ENCODE data around the gene RHBDD1.

RHBDD1 gene

GRCh38 chr2:226796012-226796839 lies 39.6 kb upstream of the RHBDD1 start:
- peaks cover 28% of the 10 kb centered on the region for H3K79me1 ChIP-seq (ENCODE audit: low read length)
- H3K23ac ChIP-seq (ENCODE audit: low read length): no peak overlapping the region
- peak overlapping the region; percentile 4 for H3K18ac ChIP-seq (ENCODE audit: low read length)
- no peak overlapping the region for H2AFZ ChIP-seq (ENCODE audit: insufficient read depth, low read length, poor library complexity)
- peaks cover 42% of the 10 kb centered on the region for H3K79me2 ChIP-seq (ENCODE audit: control insufficient read depth, insufficient read depth, low read length, poor library complexity)
- no peak overlapping the region for H4K91ac ChIP-seq (ENCODE audit: low read depth, low read length)
- no peak overlapping the region for H2BK12ac ChIP-seq (ENCODE audit: low read length)
- H2BK120ac ChIP-seq (ENCODE audit: insufficient read depth, low read length, poor library complexity): no peak overlapping the region
- H3K4me3 ChIP-seq (ENCODE audit: low read depth, low read length): no peak overlapping the region
- peaks cover 29% of the 10 kb centered on the region in 2 experiments for H3K36me3 ChIP-seq (ENCODE audit: control insufficient read depth in 1 of 2, insufficient read depth in 2 of 2, low read length in 2 of 2)
- peak overlapping the region; percentile 39 for H3K4me2 ChIP-seq (ENCODE audit: low read length)
- no CpG with 5 or more reads among the region's 25 CpGs for WGBS (ENCODE audit: extremely low coverage, insufficient coverage, insufficient read length)
- H3K27ac ChIP-seq (ENCODE audit: low read depth, low read length): no peak overlapping the region
- no peak overlapping the region for H2AK5ac ChIP-seq (ENCODE audit: low read length)
- H3K4ac ChIP-seq (ENCODE audit: low read depth, low read length): peak overlapping the region; percentile 54
- H3K9ac ChIP-seq (ENCODE audit: low read length): no peak overlapping the region
- no peak overlapping the region for H3K14ac ChIP-seq (ENCODE audit: low read length)
- peaks cover 4% of the 10 kb centered on the region for H3K9me3 ChIP-seq (ENCODE audit: insufficient read depth, low read depth, low read length)
- no peaks in the 10 kb centered on the region for H3K27me3 ChIP-seq (ENCODE audit: insufficient read depth, low read length)
- H3K4me1 ChIP-seq (ENCODE audit: control insufficient read depth in 1 of 2, insufficient read depth in 2 of 2, low read length in 2 of 2): peaks cover 40 to 42% of the 10 kb centered on the region in 2 experiments
- no peak overlapping the region for H4K8ac ChIP-seq (ENCODE audit: low read depth, low read length)
- H2BK5ac ChIP-seq (ENCODE audit: low read depth, low read length, poor library complexity): no peak overlapping the region
- no peak overlapping the region for H4K12ac ChIP-seq (ENCODE audit: low read depth, low read length)
- DNase-seq: no peak

GRCh38 chr2:226796840-226797288 lies 39.0 kb upstream of the RHBDD1 start:
- no CpG with 5 or more reads among the region's 17 CpGs for WGBS (ENCODE audit: extremely low coverage, insufficient coverage, insufficient read length)
- Histone ChIP-seq H3K9ac (ENCODE audit: low read length) (no peak overlapping the region), H2AFZ (ENCODE audit: insufficient read depth, low read length, poor library complexity) (no peak overlapping the region), H2BK120ac (ENCODE audit: insufficient read depth, low read length, poor library complexity) (no peak overlapping the region), H2BK12ac (ENCODE audit: low read length) (no peak overlapping the region), H2AK5ac (ENCODE audit: low read length) (no peak overlapping the region), H2BK5ac (ENCODE audit: low read depth, low read length, poor library complexity) (no peak overlapping the region), H3K79me1 (ENCODE audit: low read length) (peaks cover 24% of the 10 kb centered on the region), H3K18ac (ENCODE audit: low read length) (peak overlapping the region; percentile 4), H4K91ac (ENCODE audit: low read depth, low read length) (no peak overlapping the region), H3K4ac (ENCODE audit: low read depth, low read length) (peak overlapping the region; percentile 54), H3K14ac (ENCODE audit: low read length) (no peak overlapping the region), H4K8ac (ENCODE audit: low read depth, low read length) (no peak overlapping the region), H3K27me3 (ENCODE audit: insufficient read depth, low read length) (no peaks in the 10 kb centered on the region), H3K9me3 (ENCODE audit: insufficient read depth, low read depth, low read length) (peaks cover 4% of the 10 kb centered on the region), H3K4me3 (ENCODE audit: low read depth, low read length) (no peak overlapping the region), H3K79me2 (ENCODE audit: control insufficient read depth, insufficient read depth, low read length, poor library complexity) (peaks cover 40% of the 10 kb centered on the region), H3K27ac (ENCODE audit: low read depth, low read length) (no peak overlapping the region), H3K23ac (ENCODE audit: low read length) (no peak overlapping the region), H4K12ac (ENCODE audit: low read depth, low read length) (no peak overlapping the region), H3K4me1 (ENCODE audit: control insufficient read depth in 1 of 2, insufficient read depth in 2 of 2, low read length in 2 of 2) (peaks cover 40 to 44% of the 10 kb centered on the region in 2 experiments), H3K36me3 (ENCODE audit: control insufficient read depth in 1 of 2, insufficient read depth in 2 of 2, low read length in 2 of 2) (peaks cover 29% of the 10 kb centered on the region in 2 experiments), H3K4me2 (ENCODE audit: low read length) (peak overlapping the region; percentile 88)
- DNase-seq: no peak

GRCh38 chr2:226797289-226797988 lies 38.4 kb upstream of the RHBDD1 start:
- Histone ChIP-seq H3K9ac (ENCODE audit: low read length) (no peak overlapping the region), H3K4ac (ENCODE audit: low read depth, low read length) (peak overlapping the region; percentile 54), H3K4me2 (ENCODE audit: low read length) (peak overlapping the region; percentile 88), H3K36me3 (ENCODE audit: control insufficient read depth in 1 of 2, insufficient read depth in 2 of 2, low read length in 2 of 2) (peaks cover 29% of the 10 kb centered on the region in 2 experiments), H2BK120ac (ENCODE audit: insufficient read depth, low read length, poor library complexity) (no peak overlapping the region), H3K79me2 (ENCODE audit: control insufficient read depth, insufficient read depth, low read length, poor library complexity) (peaks cover 40% of the 10 kb centered on the region), H4K8ac (ENCODE audit: low read depth, low read length) (no peak overlapping the region), H3K9me3 (ENCODE audit: insufficient read depth, low read depth, low read length) (peaks cover 4% of the 10 kb centered on the region), H3K4me1 (ENCODE audit: control insufficient read depth in 1 of 2, insufficient read depth in 2 of 2, low read length in 2 of 2) (peaks cover 40 to 44% of the 10 kb centered on the region in 2 experiments), H3K27me3 (ENCODE audit: insufficient read depth, low read length) (no peaks in the 10 kb centered on the region), H2BK12ac (ENCODE audit: low read length) (no peak overlapping the region), H4K12ac (ENCODE audit: low read depth, low read length) (no peak overlapping the region), H2AFZ (ENCODE audit: insufficient read depth, low read length, poor library complexity) (no peak overlapping the region), H4K91ac (ENCODE audit: low read depth, low read length) (no peak overlapping the region), H3K79me1 (ENCODE audit: low read length) (peaks cover 22% of the 10 kb centered on the region), H3K27ac (ENCODE audit: low read depth, low read length) (no peak overlapping the region), H3K4me3 (ENCODE audit: low read depth, low read length) (peak overlapping the region; percentile 94), H2AK5ac (ENCODE audit: low read length) (peak overlapping the region; percentile 8), H2BK5ac (ENCODE audit: low read depth, low read length, poor library complexity) (no peak overlapping the region), H3K23ac (ENCODE audit: low read length) (no peak overlapping the region), H3K14ac (ENCODE audit: low read length) (no peak overlapping the region), H3K18ac (ENCODE audit: low read length) (peak overlapping the region; percentile 25)
- DNase-seq: no peak
- no CpG with 5 or more reads among the region's 50 CpGs for WGBS (ENCODE audit: extremely low coverage, insufficient coverage, insufficient read length)

GRCh38 chr2:226797989-226798421 lies 37.8 kb upstream of the RHBDD1 start:
- Histone ChIP-seq H2AFZ (ENCODE audit: insufficient read depth, low read length, poor library complexity) (peak overlapping the region; percentile 53), H3K4me2 (ENCODE audit: low read length) (peak overlapping the region; percentile 88), H3K23ac (ENCODE audit: low read length) (no peak overlapping the region), H4K12ac (ENCODE audit: low read depth, low read length) (no peak overlapping the region), H3K36me3 (ENCODE audit: control insufficient read depth in 1 of 2, insufficient read depth in 2 of 2, low read length in 2 of 2) (peaks cover 29% of the 10 kb centered on the region in 2 experiments), H4K8ac (ENCODE audit: low read depth, low read length) (no peak overlapping the region), H3K4me1 (ENCODE audit: control insufficient read depth in 1 of 2, insufficient read depth in 2 of 2, low read length in 2 of 2) (peaks cover 36 to 41% of the 10 kb centered on the region in 2 experiments), H2BK12ac (ENCODE audit: low read length) (no peak overlapping the region), H2BK120ac (ENCODE audit: insufficient read depth, low read length, poor library complexity) (no peak overlapping the region), H2BK5ac (ENCODE audit: low read depth, low read length, poor library complexity) (peak overlapping the region; percentile 52), H3K9me3 (ENCODE audit: insufficient read depth, low read depth, low read length) (peaks cover 4% of the 10 kb centered on the region), H3K79me1 (ENCODE audit: low read length) (peaks cover 20% of the 10 kb centered on the region), H3K79me2 (ENCODE audit: control insufficient read depth, insufficient read depth, low read length, poor library complexity) (peaks cover 40% of the 10 kb centered on the region), H3K27ac (ENCODE audit: low read depth, low read length) (peak overlapping the region; percentile 86), H3K27me3 (ENCODE audit: insufficient read depth, low read length) (no peaks in the 10 kb centered on the region), H3K4me3 (ENCODE audit: low read depth, low read length) (peak overlapping the region; percentile 94), H3K14ac (ENCODE audit: low read length) (peak overlapping the region; percentile 57), H2AK5ac (ENCODE audit: low read length) (peak overlapping the region; percentile 27), H3K9ac (ENCODE audit: low read length) (peak overlapping the region; percentile 84), H3K18ac (ENCODE audit: low read length) (peak overlapping the region; percentile 18), H4K91ac (ENCODE audit: low read depth, low read length) (peak overlapping the region; percentile 17), H3K4ac (ENCODE audit: low read depth, low read length) (peak overlapping the region; percentile 54)
- no CpG with 5 or more reads among the region's 23 CpGs for WGBS (ENCODE audit: extremely low coverage, insufficient coverage, insufficient read length)
- DNase-seq: peak; percentile 76 to 77
